Ishikawa (cell line): ENCODE results near the gene GPRASP2.

ENCODE experiments used
- CEBPB ChIP-seq: IDR thresholded peaks from 2 replicates; pipeline ENCODE4 v1.6.1; 2012
- CREB1 ChIP-seq: IDR thresholded peaks from 2 replicates; pipeline ENCODE4 v1.6.1; 2012; ENCODE audit warnings: low read depth
- EGR1 ChIP-seq: IDR thresholded peaks from 2 replicates; pipeline ENCODE4 v1.6.1; 2012
- EP300 ChIP-seq: IDR thresholded peaks from 2 replicates; pipeline ENCODE4 v1.6.1; 2012; ENCODE audit warnings: borderline replicate concordance
- FOXM1 ChIP-seq: IDR thresholded peaks from 2 replicates; pipeline ENCODE4 v1.6.1; 2012; ENCODE audit warnings: low read depth, borderline replicate concordance
- NFIC ChIP-seq: IDR thresholded peaks from 2 replicates; pipeline ENCODE4 v1.6.1; 2012
- RAD21 ChIP-seq: IDR thresholded peaks from 2 replicates; pipeline ENCODE4 v1.6.1; 2012; ENCODE audit warnings: low read depth
- TAF1 ChIP-seq: IDR thresholded peaks from 2 replicates; pipeline ENCODE4 v1.6.1; 2012; ENCODE audit warnings: low read depth, mild to moderate bottlenecking
- TCF12 ChIP-seq: IDR thresholded peaks from 2 replicates; pipeline ENCODE4 v1.6.1; 2012; ENCODE audit warnings: low read depth
- TEAD4 ChIP-seq: IDR thresholded peaks from 2 replicates; pipeline ENCODE4 v1.6.1; 2012
- YY1 ChIP-seq: IDR thresholded peaks from 2 replicates; pipeline ENCODE4 v1.6.1; 2012; ENCODE audit warnings: low read depth
- ZBTB7A ChIP-seq: IDR thresholded peaks from 2 replicates; pipeline ENCODE4 v1.6.1; 2012; ENCODE audit warnings: low read depth
- TF ChIP-seq, protein P1 (sequence below): IDR thresholded peaks from 2 replicates; pipeline ENCODE4 v1.6.1; 2012; ENCODE audit warnings: low read depth, mild to moderate bottlenecking
- TF ChIP-seq, protein P2 (sequence below): IDR thresholded peaks from 2 replicates; pipeline ENCODE4 v1.6.1; 2012
- TF ChIP-seq, protein P3 (sequence below): IDR thresholded peaks from 2 replicates; pipeline ENCODE4 v1.6.1; 2012

The GPRASP2 gene

DNA sequence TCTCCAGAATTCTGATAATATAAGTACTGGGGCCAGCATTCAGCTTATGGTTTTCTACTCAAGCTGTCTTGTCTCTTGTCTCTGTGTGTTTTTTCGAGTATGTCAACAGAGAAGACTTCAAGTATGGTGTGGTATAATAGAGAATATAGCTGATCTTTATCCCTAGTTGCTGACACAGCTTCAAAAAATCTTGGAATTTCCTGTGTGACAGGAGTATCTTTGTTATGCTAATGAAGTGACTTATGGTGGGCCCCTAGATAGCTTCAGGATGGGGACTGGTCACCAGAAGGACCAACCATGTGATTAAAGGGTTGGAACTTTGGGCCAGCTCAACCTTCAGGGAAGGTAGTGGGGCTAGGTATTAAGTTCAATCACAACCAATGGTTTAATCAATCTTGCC is 11.2 kb downstream of the GPRASP2 start:
- TF ChIP-seq FOXM1, result no peak
- TF ChIP-seq EP300, result no peak
- TF ChIP-seq ZBTB7A, result no peak
- TF ChIP-seq, protein P1, sequence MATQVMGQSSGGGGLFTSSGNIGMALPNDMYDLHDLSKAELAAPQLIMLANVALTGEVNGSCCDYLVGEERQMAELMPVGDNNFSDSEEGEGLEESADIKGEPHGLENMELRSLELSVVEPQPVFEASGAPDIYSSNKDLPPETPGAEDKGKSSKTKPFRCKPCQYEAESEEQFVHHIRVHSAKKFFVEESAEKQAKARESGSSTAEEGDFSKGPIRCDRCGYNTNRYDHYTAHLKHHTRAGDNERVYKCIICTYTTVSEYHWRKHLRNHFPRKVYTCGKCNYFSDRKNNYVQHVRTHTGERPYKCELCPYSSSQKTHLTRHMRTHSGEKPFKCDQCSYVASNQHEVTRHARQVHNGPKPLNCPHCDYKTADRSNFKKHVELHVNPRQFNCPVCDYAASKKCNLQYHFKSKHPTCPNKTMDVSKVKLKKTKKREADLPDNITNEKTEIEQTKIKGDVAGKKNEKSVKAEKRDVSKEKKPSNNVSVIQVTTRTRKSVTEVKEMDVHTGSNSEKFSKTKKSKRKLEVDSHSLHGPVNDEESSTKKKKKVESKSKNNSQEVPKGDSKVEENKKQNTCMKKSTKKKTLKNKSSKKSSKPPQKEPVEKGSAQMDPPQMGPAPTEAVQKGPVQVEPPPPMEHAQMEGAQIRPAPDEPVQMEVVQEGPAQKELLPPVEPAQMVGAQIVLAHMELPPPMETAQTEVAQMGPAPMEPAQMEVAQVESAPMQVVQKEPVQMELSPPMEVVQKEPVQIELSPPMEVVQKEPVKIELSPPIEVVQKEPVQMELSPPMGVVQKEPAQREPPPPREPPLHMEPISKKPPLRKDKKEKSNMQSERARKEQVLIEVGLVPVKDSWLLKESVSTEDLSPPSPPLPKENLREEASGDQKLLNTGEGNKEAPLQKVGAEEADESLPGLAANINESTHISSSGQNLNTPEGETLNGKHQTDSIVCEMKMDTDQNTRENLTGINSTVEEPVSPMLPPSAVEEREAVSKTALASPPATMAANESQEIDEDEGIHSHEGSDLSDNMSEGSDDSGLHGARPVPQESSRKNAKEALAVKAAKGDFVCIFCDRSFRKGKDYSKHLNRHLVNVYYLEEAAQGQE, result no peak
- TF ChIP-seq NFIC, result no peak
- no peak for TF ChIP-seq EGR1
- TF ChIP-seq CEBPB, result no peak

DNA sequence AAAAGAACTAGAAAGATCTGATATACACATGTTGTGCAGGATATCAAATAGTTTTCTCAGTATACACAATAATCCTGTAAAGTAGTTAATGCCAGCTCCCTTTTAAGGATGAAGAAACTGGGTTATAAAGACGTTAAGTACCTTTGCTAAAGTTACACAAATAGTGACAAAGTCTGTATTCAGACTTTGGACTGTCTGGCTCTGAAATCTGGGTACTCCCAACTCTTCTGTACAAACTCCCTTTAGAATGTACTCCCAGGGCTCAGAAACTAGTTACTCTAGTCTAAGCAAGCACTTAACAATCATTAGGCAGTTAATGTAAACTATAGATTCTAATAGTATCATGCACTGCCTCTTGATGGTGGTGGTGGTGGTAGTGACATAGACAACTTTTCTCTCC is 15.5 kb downstream of the GPRASP2 start:
- no peak for TF ChIP-seq YY1
- TF ChIP-seq, protein P1, result no peak
- TF ChIP-seq CEBPB, result no peak
- TF ChIP-seq CREB1, result no peak
- TF ChIP-seq TCF12, result no peak
- no peak for TF ChIP-seq TAF1
- TF ChIP-seq RAD21, result no peak
- TF ChIP-seq, protein P2, sequence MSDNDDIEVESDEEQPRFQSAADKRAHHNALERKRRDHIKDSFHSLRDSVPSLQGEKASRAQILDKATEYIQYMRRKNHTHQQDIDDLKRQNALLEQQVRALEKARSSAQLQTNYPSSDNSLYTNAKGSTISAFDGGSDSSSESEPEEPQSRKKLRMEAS, result no peak
- no peak for TF ChIP-seq EP300
- TF ChIP-seq NFIC, result no peak
- TF ChIP-seq TEAD4, result no peak
- no peak for TF ChIP-seq ZBTB7A
- TF ChIP-seq EGR1, result no peak

DNA sequence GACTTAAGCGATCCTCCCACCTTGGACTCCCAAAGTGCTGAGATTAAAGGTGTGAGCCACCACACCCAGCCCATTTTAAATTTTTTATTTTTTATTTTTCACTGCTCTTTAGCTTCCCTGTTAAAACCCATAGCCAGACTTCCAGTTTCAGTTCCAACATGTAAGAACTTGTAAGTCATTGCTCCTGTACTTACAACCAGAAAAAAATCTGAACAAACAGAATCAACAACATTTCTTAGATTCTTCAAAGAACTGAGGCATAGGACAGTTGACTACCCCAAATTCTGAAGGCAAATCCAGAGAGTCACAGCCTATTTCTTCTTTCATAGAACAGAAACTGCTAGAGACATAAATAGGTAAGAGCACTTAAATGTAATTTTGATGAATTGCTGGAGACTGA is 16.4 kb downstream of the GPRASP2 start:
- TF ChIP-seq, protein P3, sequence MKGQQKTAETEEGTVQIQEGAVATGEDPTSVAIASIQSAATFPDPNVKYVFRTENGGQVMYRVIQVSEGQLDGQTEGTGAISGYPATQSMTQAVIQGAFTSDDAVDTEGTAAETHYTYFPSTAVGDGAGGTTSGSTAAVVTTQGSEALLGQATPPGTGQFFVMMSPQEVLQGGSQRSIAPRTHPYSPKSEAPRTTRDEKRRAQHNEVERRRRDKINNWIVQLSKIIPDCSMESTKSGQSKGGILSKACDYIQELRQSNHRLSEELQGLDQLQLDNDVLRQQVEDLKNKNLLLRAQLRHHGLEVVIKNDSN, result no peak
- TF ChIP-seq TEAD4, result no peak
- no peak for TF ChIP-seq CEBPB
- TF ChIP-seq CREB1, result no peak
- TF ChIP-seq, protein P1, result no peak
- TF ChIP-seq, protein P2, result no peak
- TF ChIP-seq FOXM1, result no peak
- no peak for TF ChIP-seq ZBTB7A
- TF ChIP-seq TCF12, result no peak
- TF ChIP-seq EP300, result no peak
- TF ChIP-seq YY1, result no peak
- no peak for TF ChIP-seq RAD21
- no peak for TF ChIP-seq NFIC
- TF ChIP-seq TAF1, result no peak
- no peak for TF ChIP-seq EGR1

- TF ChIP-seq TAF1, result no peak
- TF ChIP-seq NFIC, result no peak
- TF ChIP-seq, protein P1, result no peak
- TF ChIP-seq EP300, result no peak
- TF ChIP-seq, protein P2, result no peak
- TF ChIP-seq TEAD4, result no peak
- TF ChIP-seq, protein P3, result no peak
- TF ChIP-seq ZBTB7A, result no peak
- TF ChIP-seq RAD21, result no peak
Observed at GRCh38 chrX:102739657-102740056, 27.4 kb downstream of the GPRASP2 start.
